ENCODE measurements around the gene RBP3.

The RBP3 gene

DNA sequence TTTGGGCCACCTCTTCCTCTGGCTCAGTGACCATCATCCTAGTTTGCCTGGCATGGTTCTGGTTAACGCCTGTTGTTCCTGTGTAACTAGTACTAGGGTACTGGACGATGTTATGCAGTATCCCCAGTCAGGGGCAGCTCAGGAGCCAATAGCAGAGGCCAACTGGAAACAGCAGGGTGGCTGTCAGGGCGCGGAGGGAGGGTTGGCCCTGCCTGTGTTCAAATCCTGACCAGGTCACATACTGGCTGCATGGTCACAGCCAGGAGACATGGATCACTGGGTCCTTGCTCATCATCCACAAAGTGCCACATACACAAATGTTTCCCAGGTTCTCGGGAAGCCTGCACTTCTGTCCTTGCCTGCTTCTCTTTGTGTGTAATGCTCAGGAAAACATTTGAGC lies 12.3 kb upstream of the RBP3 start:
- DNase-seq (ENCODE audit: insufficient read length, low spot score) = no peak
- TF ChIP-seq, protein P1, sequence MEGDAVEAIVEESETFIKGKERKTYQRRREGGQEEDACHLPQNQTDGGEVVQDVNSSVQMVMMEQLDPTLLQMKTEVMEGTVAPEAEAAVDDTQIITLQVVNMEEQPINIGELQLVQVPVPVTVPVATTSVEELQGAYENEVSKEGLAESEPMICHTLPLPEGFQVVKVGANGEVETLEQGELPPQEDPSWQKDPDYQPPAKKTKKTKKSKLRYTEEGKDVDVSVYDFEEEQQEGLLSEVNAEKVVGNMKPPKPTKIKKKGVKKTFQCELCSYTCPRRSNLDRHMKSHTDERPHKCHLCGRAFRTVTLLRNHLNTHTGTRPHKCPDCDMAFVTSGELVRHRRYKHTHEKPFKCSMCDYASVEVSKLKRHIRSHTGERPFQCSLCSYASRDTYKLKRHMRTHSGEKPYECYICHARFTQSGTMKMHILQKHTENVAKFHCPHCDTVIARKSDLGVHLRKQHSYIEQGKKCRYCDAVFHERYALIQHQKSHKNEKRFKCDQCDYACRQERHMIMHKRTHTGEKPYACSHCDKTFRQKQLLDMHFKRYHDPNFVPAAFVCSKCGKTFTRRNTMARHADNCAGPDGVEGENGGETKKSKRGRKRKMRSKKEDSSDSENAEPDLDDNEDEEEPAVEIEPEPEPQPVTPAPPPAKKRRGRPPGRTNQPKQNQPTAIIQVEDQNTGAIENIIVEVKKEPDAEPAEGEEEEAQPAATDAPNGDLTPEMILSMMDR (IDR thresholded peaks at IDR 0.05; ENCODE audit: insufficient read depth, missing control alignments) = no peak
- no peak for FAIRE-seq

DNA sequence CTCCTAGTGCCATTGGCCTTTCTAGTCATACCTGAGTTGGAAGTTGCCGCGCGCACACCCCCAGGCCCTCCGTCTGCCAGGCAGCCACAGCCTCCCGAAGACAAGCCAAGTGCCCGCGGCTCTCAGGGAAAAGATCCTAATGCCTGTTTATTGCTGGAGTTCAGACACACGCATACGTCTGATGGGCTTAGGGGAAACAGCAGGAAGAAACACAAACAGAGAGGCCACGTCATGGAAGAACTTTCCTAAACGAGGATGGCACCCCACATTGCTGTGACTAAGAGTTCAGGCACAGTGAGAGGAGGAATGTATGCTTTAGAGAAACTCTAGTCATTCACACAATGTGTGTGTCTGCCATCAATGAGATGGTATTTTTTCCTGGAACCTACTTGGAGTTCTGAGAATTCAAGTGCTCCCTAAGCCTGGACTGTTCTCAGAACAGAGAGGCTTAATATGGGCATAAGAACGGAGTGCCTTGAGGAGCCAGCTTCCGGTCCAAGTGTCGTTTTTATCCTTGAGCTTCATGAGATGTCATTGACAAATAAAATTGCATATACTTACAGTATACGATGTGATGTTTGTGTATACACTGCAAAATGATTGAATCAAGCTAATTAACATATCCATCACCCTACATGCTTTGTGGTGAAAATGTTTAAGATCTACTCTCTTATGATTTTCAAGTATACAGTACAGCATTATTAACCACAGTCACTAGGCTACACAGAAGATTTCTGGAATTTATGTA lies 11.6 kb upstream of the RBP3 start:
- DNase-seq (ENCODE audit: insufficient read length, low spot score) = no peak
- no peak for FAIRE-seq
- TF ChIP-seq, protein P1 (IDR thresholded peaks at IDR 0.05; ENCODE audit: insufficient read depth, missing control alignments) = no peak

DNA sequence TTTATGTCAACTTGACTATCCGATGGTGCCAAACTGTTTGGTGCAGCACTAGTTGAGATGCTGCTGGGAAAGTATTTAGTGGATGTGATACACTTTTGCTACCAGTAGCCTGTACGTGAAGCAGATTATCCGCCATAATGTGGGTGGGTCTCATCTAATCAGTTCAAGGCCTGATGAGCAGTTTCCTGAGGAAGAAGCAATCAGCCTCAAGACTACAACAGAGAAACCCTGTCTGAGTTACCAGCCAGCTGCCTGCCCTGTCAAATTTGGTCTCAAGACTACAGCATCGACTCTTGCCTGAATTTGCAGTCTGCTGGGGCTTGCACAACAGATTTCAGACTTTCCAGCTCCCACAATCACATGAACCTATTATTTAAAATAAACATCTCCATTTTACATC lies 10.9 kb upstream of the RBP3 start:
- DNase-seq (ENCODE audit: insufficient read length, low spot score) (no peak), FAIRE-seq (no peak)
- TF ChIP-seq, protein P1 (IDR thresholded peaks at IDR 0.05; ENCODE audit: insufficient read depth, missing control alignments) = no peak

DNA sequence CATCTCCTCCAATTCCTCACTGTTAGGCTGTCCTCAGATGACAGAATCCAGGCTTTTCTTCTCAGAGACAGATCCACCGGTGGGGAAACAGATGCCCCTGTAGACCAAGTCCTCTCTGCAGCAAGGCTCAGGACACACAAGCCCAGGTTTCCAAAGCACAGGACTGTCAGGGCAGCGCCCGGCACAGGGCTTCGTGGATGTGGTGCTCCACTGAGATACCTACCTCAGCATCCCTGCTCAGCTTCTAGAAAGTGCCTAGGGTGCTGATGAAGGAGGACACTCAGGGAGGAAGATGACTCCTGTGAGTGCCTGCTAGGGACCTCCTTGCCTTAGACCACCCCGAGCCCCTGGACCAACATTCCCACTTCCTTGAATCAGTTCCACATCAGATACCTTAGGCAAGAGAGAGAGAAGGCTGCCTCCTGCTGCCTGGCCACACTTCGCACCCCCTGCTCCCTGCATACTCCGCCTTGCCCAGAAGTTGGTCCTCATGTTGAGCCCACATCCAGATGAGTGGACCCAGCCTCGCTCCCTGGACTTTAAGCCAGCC lies 8.9 kb upstream of the RBP3 start:
- DNase-seq (ENCODE audit: insufficient read length, low spot score) = no peak
- TF ChIP-seq, protein P1 (IDR thresholded peaks at IDR 0.05; ENCODE audit: insufficient read depth, missing control alignments) = no peak
- no peak for FAIRE-seq

DNA sequence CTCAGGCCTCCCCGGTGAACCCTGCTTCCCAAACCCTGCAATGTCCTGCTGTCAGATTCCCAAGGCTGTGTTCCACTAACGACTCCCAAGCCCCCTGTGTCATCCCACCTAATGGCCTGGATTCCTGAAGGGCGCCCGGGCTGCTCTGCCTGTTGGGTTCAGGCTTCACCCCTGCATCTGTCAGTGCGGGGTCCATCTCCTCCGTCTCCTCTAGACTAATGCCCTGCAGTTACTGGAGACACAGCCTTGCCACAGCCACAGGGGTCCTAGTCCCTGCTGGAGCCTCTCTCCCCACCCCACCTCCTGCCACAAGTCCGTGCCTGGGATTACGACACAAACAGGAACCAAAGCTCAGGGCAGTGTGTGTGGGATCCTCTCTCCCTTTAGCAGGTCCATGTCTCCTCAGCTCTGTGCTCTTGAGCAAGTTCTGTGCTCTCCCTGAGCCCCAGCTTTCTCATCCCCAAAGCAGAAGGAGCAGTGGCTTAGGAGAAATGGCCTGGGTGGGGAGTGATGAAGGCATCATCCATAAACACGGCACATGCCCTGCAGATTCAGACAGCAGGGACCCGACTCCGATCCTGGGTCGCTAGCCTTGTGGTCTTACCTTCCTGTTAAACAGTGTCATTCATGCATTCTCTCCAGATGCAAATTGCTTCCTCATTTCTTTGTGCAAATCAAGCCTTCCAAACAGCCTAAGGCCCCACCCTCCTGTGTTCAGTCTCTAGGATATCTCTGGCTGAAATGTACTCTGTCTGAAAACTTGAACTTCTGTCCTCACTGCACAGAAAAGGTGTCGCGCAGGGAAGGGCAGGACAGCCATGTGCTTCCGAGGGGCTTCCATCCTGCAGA lies 8.2 kb upstream of the RBP3 start:
- no peak for FAIRE-seq
- TF ChIP-seq, protein P1 (IDR thresholded peaks at IDR 0.05; ENCODE audit: insufficient read depth, missing control alignments) = no peak
- DNase-seq (ENCODE audit: insufficient read length, low spot score) = no peak

DNA sequence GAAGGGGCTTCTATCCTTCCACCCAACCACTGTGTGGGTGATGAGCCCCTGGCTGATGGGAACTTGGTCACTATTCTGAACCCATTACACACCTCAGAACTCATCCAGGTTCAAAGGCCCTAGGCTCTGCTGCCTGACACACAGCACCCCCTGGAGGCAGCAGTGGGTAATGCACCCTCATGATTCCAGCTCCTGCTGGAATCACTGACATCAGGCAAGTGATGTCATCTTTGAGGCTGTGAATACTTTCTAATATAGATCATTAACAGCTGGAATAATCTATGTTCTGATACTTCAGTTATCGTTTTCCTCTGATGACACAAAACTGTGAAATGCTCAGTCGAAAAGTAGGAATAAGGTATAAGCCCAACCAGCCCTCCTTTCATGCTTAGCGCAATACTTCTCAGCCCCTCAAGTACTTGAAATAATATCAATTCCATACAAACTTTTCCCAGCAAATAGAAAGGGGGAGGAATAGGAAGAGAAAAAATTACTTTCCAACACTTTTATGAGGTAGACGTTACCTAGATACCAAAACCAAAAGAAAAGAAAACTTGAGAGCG lies 7.5 kb upstream of the RBP3 start:
- peak; percentile 75 for DNase-seq (ENCODE audit: insufficient read length, low spot score)
- no peak for FAIRE-seq
- TF ChIP-seq, protein P1 (IDR thresholded peaks at IDR 0.05; ENCODE audit: insufficient read depth, missing control alignments) = peak; percentile 88
